Esophagus squamous epithelium (tissue), 4 donors: ENCODE measurements around the gene RASAL2.

Experiments
- POLR2A ChIP-seq, 4 donors: fragments of 450-650 bp; IDR thresholded peaks; one replicate each; pipeline ENCODE4 v1.6.1; 2017; ENCODE audit warnings: antibody characterized with exemption in 4 of 4, mild to moderate bottlenecking in 4 of 4, moderate library complexity in 3 of 4
- TF ChIP-seq, protein P1 (sequence below), 6 experiments: fragments of 450-650 bp in 4 of 6; fragments of 200-600 bp in 2 of 6; sonication (generic) in 2 of 6; IDR thresholded peaks; one replicate each; pipeline ENCODE4 v1.5.1; 2016 to 2019; ENCODE audit warnings: antibody characterized with exemption in 6 of 6, mild to moderate bottlenecking in 4 of 6, moderate library complexity in 4 of 6

GRCh38 chr1:178530037-178530402 is 436.1 kb downstream of the RASAL2 start:
- TF ChIP-seq, protein P1, sequence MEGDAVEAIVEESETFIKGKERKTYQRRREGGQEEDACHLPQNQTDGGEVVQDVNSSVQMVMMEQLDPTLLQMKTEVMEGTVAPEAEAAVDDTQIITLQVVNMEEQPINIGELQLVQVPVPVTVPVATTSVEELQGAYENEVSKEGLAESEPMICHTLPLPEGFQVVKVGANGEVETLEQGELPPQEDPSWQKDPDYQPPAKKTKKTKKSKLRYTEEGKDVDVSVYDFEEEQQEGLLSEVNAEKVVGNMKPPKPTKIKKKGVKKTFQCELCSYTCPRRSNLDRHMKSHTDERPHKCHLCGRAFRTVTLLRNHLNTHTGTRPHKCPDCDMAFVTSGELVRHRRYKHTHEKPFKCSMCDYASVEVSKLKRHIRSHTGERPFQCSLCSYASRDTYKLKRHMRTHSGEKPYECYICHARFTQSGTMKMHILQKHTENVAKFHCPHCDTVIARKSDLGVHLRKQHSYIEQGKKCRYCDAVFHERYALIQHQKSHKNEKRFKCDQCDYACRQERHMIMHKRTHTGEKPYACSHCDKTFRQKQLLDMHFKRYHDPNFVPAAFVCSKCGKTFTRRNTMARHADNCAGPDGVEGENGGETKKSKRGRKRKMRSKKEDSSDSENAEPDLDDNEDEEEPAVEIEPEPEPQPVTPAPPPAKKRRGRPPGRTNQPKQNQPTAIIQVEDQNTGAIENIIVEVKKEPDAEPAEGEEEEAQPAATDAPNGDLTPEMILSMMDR (IDR thresholded peaks at IDR 0.05), result no peak
- no peak for TF ChIP-seq POLR2A (IDR thresholded peaks at IDR 0.05)
